Fibroblast of skin of abdomen (primary cell): ENCODE results near the gene ITPA. TPM values are rescaled to one million over a fixed set of nuclear protein-coding genes. Genes with fewer than 3 reads are reported as not detected.

Experiments
- DNase-seq: peaks from one replicate; pipeline ENCODE4 v3.0.0-alpha.2; 2013
- polyA plus RNA-seq, 2 experiments: library from polyadenylated mRNA; unstranded; fragments of 120-200 nt; gene quantifications; one replicate each; pipeline ENCODE4 v1.2.1, GENCODE V29; 2013; ENCODE audit not compliant: insufficient read length in 2 of 2

Gene ITPA
- 52.1 TPM for polyA plus RNA-seq (2013, experiment 1 of 2; ENCODE audit: insufficient read length)
- polyA plus RNA-seq (2013, experiment 2 of 2; ENCODE audit: insufficient read length) = 54.3 TPM

DNA sequence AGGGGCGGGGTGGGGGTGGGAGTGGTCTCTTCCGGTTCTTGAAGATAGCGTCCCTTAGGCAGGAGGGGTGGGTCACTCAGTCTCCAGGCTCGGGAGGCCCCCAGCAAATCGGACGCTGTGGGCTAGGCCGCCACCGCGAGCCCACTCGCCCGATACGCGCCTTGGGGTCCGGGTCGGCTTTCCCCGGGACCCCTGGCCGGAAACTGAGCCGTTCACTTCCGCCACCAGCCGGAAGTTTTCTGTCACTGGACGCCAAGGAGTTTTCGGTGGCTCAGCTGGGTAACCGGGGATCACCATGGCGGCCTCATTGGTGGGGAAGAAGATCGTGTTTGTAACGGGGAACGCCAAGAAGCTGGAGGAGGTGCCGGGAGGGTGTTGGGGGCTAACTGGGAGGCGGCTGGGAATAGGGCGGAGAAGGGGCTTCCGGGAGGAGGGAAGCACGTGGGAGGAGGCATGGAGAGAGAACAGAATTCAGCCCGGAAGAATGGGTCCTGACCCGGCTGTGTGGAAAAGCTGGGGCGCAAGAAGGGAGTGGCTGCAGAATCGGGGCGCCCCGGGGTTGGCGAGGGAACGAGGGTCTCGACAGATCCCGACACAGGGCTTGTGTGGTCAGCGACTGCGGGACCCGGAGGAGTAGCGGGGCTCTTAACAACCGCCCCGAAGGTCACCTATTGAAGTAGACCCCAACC is at the start of gene ITPA:
Gene ITPA (plus strand): TSS at position 242 of the 689 bp plus-strand sequence. CDS start 54 bp downstream, at position 296.
- DNase-seq = peak; percentile 26

DNA sequence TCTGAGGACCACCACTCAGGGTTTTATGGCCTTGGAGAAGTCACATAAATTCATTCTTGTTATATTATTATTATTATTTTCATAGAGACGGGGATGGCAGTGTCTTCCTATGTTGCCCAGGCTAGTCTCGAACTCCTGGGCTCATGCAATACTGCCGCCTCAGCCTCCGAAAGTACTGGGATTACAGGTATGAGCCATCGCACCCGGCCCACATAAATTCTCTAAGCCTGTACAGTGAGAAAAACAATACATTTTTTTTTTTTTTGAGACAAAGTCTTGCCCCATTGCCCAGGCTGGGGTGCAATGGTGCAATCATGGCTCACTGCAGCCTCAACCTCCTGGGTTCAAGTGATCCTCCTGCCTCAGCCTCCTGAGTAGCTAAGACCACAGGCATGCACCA is 48.9 kb upstream of the ITPA start:
- no peak for DNase-seq

DNA sequence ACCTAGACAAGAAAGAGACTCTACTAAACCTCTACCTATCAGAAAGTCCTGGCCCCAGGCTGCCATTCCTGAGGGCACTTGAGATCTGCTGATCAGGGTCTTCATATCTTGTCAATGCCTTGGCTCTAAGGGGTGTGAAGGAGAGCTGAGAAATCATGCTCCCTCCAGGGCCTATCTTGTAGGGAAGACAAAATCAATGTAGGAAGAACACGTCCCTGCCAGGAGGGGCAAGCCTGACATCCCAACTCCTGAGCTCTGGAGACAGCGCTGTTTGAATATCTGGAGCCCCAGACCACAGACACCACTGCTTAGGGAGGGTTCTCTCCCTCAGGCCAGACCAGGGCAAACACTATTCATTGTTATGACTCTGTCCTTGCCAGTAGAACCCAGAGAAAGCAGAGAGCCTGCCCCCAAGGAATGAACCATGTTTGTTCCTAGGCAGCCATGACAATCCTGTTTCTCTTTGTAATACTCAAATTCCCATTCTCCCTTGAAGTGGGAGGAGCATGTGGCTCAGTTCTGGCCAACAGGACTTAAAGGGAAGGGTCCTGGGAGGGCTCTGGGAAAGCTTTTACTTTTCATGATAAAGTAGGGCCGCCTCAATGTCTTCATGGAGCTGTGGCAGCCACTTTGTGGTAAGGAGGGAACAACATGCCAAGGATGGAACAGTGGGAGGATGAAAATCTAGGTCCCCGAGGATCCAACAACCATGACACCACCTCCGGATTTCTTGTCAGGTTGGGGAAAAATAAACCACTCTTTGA is 47.8 kb upstream of the ITPA start:
- DNase-seq = no peak

DNA sequence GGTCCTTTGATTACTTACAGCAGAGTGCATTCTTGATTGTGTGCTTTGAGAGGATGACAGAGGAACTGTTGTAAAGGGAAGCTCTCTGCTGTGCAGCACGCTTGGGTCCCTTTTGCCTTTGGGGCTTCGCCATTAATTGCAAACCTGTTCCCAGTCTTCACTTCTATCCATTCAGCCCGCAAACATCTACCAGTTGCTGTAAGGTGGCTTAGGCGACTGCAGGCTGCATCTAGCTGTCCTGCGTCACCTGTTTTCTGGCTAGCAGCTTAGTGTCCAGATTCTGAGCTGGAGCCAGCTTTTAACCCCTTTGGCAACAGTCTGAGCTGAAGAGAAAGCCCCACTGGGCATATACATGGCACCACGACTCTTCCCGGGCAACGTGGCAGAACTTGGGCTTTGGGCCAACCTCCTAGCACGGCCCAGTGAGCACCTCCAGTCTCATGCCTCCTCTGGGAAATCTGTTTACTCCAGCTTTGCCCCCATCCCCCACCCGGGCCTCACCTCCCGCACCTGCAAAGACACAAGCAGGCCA is 47.2 kb upstream of the ITPA start:
- DNase-seq = no peak

DNA sequence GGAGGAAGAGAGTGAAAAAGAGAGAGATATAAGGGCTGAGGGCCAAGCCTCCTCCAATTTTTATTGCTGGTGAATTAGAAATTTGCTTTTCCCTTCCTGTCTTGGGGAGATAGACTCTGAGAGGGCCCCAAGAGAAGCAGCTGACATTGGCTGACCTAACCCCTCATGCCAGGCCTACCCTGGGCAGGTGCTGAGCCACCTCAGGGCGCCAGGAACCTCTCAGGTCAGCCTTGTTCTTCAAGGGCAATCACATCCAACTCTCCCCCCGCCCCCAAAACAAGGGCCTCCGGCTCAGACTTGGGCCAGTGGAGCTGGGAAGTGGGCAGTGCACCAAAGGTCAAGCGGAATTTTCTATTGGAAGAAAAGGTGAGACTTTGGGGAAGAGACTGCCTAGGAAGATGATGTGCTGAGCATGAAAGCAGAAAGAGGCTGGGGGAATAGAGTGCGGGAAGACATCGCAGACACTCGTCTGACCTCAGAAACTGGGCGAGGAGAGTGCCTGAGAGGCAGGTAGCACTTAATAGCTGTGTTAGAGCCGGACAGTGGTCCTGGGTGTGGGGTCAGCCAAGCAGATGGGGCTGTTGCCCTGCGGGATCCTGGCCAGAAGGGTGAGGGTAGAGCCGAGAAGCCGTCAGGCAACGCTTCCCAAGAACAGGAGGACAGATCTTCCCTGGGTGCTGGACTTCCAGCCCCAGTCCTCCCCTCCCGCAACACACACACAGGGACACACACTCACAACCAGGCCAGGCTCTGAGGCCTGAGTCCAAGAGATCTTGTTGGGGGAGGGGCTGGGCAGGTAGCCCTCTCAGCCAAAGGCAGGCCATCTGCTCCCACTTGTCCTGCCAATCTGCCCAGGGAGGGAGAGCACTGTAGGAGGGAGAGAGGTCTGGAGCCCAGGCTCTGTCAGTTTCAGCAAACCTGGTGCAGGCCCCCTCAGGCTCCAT is 45.9 kb upstream of the ITPA start:
- DNase-seq = no peak

DNA sequence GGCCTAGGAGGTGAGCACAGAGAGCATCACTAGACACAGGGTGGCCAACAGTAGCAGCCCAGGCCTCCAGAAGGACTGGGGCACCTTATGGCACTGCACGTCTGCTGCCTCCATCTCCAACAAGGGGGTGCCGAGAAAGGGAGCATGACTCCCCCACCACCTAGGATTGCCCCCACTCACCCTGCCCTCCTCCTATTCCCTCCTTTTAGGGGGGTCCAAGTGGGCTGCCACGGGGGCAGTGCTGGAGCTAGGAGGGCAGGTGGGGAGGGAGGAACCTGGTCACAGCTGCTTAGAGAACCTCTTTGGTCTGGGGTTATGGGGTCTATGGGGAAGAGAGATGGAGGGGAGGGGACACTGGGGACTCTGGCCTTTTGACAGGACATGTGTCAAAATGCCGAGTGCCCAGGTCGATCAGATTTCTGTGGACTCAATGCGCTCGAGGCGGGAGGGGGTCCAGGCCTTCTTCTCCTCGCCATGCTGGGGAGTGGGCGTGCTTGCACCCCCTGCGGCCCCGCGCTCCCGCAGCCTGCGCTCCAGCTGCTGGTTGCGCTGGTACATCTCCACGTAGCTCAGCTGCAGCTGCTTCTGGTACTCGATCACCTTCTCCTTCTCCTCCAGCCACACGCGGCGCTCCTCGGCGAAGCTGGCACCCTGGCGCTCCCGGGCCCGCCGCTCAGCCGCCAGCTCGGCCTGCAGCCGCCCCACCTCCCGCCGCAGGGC is 45.1 kb upstream of the ITPA start:
- no peak for DNase-seq

DNA sequence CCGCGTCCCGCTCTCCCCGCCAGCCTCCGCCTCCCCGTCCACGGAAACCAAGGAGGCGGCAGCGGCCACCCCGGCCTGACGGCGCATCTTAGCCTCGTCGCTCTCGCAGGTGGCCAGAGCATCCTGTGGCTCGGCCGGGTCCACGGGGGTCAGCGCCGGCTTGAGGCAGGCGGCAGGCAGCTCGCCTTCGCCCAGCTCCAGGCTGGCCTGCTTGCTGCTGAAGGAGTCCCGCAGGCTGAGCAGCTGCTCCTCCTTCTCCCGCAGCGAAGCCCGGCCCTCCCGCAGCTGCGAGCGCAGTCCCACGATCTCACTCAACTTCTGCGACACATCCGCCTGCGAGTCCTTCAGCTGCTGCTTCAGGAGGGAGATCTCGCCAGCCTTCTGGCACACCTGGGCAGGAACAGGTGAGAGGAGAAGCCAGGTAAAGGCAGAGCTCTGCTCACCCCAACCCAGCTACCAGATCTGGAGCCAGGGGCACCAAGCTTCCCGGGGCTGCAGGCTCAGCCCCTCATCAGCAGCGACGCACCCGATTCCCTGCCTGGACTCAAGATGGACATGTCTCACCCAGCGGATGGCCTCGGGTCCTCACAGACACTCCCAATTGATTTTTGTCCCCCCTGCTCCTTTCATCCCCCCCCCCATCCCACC is 44.4 kb upstream of the ITPA start:
- no peak for DNase-seq

DNA sequence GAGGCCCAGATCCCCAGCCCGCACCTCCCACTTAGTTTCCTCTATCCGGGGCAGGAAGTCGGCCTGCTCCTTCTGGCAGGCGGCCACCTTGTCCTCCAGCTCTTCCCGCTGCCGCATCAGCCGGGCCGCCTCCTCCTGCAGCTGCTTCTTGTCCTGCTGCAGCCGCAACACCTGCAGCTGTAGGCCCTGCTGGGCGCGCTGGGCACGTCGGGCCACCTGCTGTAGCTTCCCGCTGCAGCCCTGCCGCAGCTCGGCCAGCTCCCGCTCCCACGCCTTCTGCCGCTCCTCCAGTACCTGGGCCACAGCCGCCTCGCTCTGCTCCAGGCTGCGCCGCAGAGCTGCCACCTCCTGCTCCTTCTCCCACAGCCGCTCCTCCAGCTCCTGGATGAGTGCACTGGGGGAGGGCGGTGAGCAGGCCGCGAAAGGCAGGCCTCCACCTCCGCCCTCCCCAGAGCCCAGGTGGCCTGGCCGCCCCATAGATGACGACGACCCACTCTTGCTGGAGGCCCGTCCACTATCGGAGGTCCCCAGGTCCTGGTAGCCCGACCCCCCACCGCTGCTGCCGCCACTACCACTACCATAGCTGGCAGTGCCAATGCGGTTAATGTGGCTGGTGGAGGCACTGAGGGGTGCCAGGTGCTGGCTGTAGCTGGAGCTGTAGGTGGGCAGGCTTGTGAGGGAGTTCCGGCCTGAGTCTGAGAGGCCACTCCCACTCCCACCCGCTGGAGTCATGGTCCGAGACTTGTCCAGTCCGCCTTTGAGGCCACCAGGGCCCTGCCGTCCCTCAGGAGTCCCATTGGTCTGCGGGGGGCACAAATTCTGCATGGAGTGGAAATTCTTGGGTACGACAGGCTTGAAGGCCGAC is 43.6 kb upstream of the ITPA start:
- peak; percentile 44 for DNase-seq

DNA sequence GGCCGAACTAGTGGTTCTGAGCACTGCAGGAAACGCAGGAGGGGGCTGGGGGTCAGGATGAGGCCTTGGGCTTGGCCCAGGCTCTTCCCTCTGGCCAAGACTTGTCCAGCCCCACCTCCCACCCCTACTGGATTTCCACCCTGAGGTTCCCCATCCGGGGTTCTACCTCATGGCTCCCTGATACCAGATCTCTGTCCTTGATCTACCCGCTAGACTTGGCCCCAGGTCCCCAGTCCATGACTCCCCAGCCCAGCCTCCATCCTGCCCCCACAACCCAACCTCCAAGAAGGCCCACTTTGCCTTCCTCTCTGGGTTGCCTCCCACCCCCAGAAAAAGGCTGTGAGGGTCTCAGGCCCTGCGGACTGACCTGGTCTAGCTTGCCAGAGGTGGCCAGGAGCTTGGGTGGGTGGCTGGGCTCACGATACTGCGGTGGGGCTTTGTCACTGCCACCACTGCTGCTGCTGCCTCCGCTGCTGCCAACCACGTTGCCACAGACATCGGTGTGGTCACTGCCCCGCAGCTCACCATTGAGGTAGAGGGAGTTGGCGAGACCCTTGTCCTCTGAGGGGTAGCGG is 42.9 kb upstream of the ITPA start:
- DNase-seq = no peak

DNA sequence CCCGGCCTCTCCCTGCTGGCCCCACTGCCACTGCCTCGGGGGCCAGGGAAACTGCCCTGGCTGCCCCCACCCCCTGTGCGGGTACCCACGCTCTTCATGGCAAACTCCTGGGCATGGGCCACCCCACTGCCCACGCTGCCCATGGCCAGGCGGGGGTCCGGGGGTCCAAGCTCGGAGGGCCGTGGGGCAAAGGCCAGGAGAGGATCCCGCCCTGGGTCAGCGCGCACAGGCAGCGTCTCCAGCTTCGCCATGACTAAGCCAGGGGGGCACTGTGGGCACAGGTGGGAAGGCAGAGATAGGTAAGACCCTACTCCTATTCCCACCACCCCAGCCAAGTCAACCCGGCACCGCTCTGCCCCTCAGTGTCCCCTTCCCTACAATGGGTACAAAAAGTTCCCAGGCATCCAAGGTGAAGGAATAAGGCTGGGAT is 42.4 kb upstream of the ITPA start:
- DNase-seq = no peak

DNA sequence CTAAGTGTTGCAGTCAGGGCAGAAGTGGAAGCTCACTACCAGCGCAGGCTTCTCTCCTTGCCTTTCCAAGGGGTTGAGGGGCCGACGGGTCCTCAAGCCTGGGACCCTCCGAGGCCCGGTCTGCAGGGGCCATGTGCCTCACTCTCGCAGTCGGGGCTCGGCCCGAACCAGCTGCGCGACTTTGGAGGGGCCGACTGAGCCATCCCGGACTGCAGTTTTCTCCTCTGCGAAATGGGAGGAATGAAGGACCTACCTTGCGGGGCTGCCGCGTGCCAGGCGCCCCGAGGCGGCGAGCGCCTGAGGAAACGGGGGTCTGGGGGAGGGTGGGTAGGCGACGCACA is 41.6 kb upstream of the ITPA start:
- no peak for DNase-seq

DNA sequence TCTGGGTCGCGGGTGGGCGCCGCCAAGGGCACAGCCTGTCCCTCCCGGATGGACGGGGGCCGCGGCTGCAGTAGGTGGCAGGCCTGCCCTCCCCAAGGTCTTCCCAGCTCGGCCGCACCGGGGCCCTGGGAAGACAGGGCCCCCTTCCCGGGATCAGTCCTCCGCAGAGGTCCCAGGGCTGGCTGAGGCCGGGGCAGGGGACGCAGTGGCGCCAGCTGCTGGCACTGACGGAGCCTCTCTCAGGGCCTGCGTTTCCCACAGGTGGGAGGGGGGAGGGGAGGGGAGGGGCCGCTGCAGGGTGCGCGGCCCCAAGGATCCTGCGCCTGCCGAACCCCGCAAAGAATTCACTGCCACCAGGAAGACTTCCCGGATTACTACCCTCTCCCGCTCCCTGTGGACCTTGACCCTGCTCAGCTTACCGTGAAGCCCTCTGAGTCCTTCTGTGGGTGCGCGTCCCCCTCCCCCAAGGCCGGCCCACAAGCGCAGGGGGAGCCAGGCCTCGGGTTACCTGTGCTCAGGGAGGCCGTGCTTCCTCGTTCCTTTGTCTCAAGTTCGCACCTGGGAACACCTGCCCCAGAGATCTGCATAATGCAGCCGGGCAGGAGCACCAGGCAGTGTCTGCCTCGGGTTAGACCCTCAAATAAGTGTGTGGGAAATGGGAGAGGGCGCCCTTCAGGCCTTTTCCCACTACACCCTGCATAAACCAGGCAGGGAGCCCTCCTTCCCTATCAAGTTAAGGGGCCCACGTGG is 41.0 kb upstream of the ITPA start:
- no peak for DNase-seq

DNA sequence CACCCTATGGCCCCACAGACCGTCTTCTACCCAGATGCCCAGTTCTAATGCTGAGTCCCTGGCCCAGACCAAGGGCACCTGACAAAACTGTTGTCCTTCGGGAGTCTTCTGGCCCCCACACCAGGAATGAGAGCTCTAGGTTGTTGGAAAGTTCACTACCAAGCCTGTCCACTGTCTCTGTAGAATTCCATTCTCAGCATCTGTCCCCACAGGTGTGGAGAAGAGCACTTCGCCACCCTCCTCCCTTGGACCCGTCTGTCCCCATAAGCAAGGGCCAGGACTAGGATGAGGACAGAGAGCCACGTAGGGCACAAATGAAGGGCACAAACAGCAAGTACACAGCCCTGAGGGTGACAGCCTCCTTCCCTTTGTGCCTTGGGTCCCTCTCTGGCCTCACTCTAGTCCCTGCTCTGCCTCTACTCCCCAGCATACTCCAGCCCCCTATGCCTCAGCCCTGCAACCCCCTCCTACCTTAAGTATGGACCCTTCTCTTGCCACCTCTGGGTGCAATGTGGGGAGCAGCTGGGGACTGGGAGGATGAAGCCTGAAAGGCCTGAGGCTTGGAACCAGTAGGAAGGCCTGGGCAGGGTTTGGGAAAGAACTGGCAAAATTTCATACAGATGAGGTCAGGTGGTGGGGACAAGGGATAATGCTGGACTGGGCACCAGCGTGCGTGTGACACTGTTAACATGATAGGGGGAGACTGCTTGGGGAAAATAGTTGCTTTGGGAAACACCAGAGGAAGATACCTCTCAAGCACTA is 40.3 kb upstream of the ITPA start:
- no peak for DNase-seq

DNA sequence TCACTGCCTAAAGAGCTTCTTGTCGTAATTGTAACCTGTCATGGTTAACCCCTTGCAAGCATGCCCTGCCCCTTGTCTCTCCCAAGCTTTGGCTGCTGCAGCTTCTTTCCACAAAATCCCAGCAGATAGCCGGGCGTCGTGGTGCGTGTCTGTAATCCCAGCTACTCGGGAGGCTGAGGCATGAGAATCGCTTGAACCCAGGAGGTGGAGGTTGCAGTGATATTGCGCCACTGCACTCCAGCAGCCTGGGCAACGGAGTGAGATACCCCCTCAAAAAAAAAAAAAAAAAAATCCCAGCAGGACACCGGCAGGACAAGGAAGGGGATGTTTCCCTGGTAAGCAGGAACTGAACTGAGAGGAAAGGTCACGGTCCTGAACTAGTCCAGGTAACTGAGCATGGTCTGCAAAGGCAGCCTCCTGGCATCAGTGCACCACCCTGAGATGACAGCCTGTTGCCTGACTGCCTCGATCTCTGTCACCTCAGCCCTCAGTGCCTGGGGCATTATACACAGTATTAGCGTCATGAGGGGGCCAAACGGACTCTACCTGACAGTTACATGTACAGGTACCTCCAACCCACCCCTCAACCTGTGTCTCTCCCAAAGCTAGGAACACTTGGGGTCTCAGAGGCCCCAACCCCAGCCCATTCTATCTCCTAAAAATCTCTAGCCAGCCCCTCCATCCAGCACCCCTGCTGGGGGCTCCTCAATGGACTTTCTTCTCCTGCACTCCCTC is 37.7 kb upstream of the ITPA start:
- DNase-seq = no peak

DNA sequence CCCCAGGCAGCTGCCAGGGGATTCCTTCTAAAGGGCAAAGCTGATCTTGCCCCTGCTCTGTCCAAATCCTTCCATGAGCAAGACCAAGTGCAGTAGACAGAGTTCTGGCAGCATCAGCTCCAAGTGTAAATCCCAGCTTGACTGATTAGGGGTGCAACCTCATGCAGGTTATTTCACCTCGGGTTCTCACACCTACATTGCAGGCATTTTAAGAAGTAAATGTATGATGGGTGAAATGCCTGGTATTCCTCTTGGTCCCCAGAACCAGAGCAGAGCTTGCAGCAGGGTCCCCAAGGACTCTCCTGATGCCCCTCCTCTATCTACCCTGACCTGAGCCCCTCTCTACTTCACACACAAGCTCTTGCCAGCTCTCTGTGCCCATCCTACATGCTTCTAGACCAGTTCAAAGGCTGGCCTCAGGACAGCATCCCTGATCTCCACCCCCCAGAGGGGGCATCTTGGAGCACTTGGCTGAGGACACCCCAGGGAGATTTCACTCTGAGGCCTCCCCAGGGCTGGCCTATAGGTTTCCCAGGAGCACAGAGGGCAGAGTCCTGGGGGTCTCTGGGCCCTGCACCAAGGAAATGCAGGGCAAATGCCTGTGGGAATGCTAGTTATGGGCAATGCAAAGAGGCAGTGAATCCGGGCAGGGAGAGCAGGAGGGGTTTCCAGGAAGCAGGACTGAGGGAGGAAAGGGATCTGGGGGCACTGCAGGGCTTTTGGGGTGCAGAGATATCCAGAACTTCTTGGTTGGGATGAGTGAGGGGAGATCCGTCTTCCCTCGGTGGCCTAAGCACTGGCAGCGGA is 37.0 kb upstream of the ITPA start:
- no peak for DNase-seq

DNA sequence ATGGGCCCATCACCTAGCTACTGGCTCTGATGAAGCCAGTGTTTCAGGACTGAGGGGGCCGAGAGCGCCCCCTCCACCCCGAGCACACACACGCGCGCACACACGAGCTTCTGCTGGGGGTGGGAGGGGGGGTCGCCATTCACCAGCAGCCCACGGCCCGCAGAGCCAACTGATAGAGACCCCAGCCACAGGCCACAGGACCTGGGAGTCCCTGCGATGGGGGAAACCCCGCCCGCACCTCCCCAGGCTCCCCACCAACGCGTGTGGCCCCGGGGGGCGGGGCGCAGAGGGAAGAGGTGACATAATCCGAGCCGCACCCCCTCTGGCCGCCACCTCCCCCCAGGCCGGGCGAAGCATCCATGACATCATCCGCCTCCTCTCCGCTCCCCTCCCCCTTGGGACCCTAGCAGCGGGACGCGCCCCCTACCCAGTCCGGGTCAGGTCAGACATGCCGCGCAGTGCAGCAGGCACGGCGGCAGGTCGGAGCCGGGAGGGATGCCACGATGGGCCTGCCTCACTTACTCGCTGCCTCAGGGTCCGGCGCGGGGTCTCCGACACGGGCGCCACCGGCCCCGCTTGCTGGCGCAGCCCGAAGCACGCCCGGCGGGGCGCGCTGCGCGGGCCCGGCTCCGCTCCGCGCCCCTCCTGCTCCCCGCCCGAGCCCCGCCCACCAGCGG is 36.2 kb upstream of the ITPA start, which contains the start of gene LZTS3:
Gene LZTS3 (minus strand): TSS at position 617 of the 677 bp plus-strand sequence. CDS start 6,386 bp downstream, outside the sequence.
- DNase-seq = peak; percentile 60
